HG03103 (cell line): ENCODE results near the gene FKTN.
"Not testable (repeated sequence)": the region's sequence is repeated elsewhere in the genome, so short reads cannot be mapped to it uniquely, and the experiment has no call there.

Source experiments
- ATAC-seq: cut with Tn5 transposase; IDR thresholded peaks from one replicate; pipeline ENCODE4 v1.9.1; 2021; ENCODE audit warnings: low read depth; ENCODE audit not compliant: unreplicated experiment

FKTN gene

GRCh38 chr9:105557804-105558610 is at the start of gene FKTN:
Gene FKTN, plus strand, starts transcription at chr9:105558131. Its CDS starts 16,902 bp downstream, at chr9:105575033.
- peak; percentile 93 for ATAC-seq

GRCh38 chr9:105508530-105508929 is 49.4 kb upstream of the FKTN start:
- no peak for ATAC-seq

- ATAC-seq, result no peak
These were observed 47.9 kb upstream of the FKTN start for GRCh38 chr9:105510024-105510423.

GRCh38 chr9:105511446-105511845 is 46.5 kb upstream of the FKTN start:
- ATAC-seq, result no peak

- no peak for ATAC-seq
These were observed 42.0 kb upstream of the FKTN start for GRCh38 chr9:105515811-105516413.

- ATAC-seq, result not testable (repeated sequence)
These were observed 38.1 kb upstream of the FKTN start for GRCh38 chr9:105519710-105520369.

- not testable (repeated sequence) for ATAC-seq
These were observed 36.9 kb upstream of the FKTN start for GRCh38 chr9:105520992-105521391.

GRCh38 chr9:105522618-105523385 is 35.1 kb upstream of the FKTN start:
- ATAC-seq, result peak; percentile 90

- no peak for ATAC-seq
These were observed 26.4 kb upstream of the FKTN start for GRCh38 chr9:105531530-105531929.

- ATAC-seq, result no peak
These were observed 21.8 kb upstream of the FKTN start for GRCh38 chr9:105535920-105536668.

GRCh38 chr9:105539452-105539851 is 18.5 kb upstream of the FKTN start:
- ATAC-seq, result no peak

GRCh38 chr9:105541838-105542237 is 16.1 kb upstream of the FKTN start:
- peak; percentile 65 for ATAC-seq

- ATAC-seq, result no peak
These were observed 3.9 kb upstream of the FKTN start for GRCh38 chr9:105554042-105554441.

GRCh38 chr9:105572455-105572854 is 14.5 kb downstream of the FKTN start:
- ATAC-seq, result no peak

- not testable (repeated sequence) for ATAC-seq
These were observed 22.0 kb downstream of the FKTN start for GRCh38 chr9:105579952-105580351.

- ATAC-seq, result not testable (repeated sequence)
These were observed 23.6 kb downstream of the FKTN start for GRCh38 chr9:105581550-105581949.

GRCh38 chr9:105593145-105593544 is 35.2 kb downstream of the FKTN start:
- no peak for ATAC-seq

- ATAC-seq, result peak; percentile 77
These were observed 51.0 kb downstream of the FKTN start for GRCh38 chr9:105608721-105609598.

- no peak for ATAC-seq
These were observed 63.1 kb downstream of the FKTN start for GRCh38 chr9:105621001-105621400.
